SK-N-MC (cell line): Measurements from ENCODE around the gene HCFC1.
"Not testable (repeated sequence)": the region's sequence is repeated elsewhere in the genome, so short reads cannot be mapped to it uniquely, and the experiment has no call there.

Experiments
- EZH2 ChIP-seq: fragments of 200-600 bp; sonication (generic); IDR thresholded peaks from one replicate; pipeline ENCODE4 v1.6.1; 2017; ENCODE audit warnings: antibody characterized with exemption
- FOXP2 ChIP-seq: optimal IDR thresholded peaks from 2 replicates; pipeline ENCODE3; 2011; ENCODE audit warnings: mild to moderate bottlenecking, moderate library complexity; ENCODE audit not compliant: insufficient read depth; ENCODE audit errors: extremely low read length, control extremely low read depth
- POLR2AphosphoS5 ChIP-seq: IDR thresholded peaks from 2 replicates; pipeline ENCODE4 v1.6.1; 2012; ENCODE audit warnings: mild to moderate bottlenecking, low read depth, low read length, borderline replicate concordance

DNA sequence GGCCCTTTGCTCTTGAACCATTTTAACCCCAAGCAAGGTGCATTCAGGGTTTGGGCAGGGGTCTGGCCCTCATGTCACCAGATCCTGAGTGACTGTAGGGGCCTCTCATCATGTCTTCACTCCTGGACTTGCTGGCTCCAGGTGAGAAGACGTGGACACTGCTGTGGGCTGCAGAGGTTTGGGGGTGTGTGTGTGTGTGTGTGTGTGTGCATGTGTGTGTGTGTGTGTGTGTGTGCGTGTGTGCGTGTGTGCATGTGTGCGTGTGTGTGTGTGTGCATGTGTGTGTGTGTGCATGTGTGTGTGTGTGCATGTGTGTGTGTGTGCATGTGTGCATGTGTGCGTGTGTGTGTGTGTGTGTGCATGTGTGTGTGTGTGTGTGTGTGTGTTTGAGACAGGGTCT is 22.8 kb upstream of the HCFC1 start:
- not testable (repeated sequence) for TF ChIP-seq EZH2, POLR2AphosphoS5, FOXP2
